Fibroblast of villous mesenchyme (primary cell): ENCODE measurements around the gene JAZF1. TPM values are rescaled to one million over a fixed set of nuclear protein-coding genes. Genes with fewer than 3 reads are reported as not detected.

Experiments used
- DNase-seq: peaks from one replicate; pipeline ENCODE4 v3.0.0-alpha.2; 2010; ENCODE audit warnings: low read depth
- H3K4me3 ChIP-seq: 2 replicates; pipeline ENCODE4 v1.5.1; 2011; ENCODE audit warnings: low read depth, mild to moderate bottlenecking, low read length
- total RNA-seq: library from RNA; depleted of rRNA; stranded (reverse); fragments of >200 nt; gene quantifications from 2 replicates; pipeline ENCODE4 v1.2.3, GENCODE V29; 2012
- TF ChIP-seq, protein P1 (sequence below): IDR thresholded peaks from 2 replicates; pipeline ENCODE4 v1.5.1; 2012; ENCODE audit warnings: low read depth, mild to moderate bottlenecking, low read length; ENCODE audit not compliant: insufficient read depth

Gene JAZF1
- total RNA-seq, 1 donor, result 38.4 TPM

DNA sequence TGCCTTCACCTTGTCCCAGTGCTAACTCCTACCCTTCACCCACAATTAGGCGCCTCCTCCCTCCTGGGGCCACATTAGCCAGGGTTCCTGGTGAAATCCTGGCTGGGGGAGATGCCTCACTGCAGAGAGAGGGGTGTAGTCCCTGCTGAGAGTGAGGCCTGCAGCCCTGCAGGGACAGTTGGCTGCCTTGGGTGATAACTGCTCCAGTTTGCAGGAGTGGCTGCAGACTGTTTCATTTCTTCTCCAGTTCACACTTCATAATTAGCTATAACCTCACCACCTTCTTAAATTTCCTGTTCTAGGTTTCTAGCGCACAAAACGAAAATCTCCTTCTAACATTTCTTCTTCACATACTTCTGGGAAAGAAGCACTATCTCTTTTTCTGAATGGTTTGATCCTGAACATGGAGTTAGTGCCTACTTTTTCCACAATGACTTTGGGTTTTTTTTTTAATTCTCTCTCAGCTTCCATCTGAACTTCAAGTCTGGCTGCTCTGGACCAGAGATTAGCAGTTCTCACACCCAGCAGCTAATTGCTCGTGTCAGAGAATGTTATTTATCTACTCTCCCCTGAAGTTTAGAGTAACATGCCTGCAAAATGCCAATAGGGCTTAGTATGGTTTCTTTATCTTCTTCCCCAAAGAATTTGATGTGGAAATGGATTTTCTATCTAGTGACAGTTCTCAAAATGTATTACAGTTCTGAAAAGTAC lies 15.5 kb upstream of the JAZF1 start:
- no peak for DNase-seq
- TF ChIP-seq, protein P1, sequence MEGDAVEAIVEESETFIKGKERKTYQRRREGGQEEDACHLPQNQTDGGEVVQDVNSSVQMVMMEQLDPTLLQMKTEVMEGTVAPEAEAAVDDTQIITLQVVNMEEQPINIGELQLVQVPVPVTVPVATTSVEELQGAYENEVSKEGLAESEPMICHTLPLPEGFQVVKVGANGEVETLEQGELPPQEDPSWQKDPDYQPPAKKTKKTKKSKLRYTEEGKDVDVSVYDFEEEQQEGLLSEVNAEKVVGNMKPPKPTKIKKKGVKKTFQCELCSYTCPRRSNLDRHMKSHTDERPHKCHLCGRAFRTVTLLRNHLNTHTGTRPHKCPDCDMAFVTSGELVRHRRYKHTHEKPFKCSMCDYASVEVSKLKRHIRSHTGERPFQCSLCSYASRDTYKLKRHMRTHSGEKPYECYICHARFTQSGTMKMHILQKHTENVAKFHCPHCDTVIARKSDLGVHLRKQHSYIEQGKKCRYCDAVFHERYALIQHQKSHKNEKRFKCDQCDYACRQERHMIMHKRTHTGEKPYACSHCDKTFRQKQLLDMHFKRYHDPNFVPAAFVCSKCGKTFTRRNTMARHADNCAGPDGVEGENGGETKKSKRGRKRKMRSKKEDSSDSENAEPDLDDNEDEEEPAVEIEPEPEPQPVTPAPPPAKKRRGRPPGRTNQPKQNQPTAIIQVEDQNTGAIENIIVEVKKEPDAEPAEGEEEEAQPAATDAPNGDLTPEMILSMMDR, result no peak
- no peak overlapping the region for H3K4me3 ChIP-seq

DNA sequence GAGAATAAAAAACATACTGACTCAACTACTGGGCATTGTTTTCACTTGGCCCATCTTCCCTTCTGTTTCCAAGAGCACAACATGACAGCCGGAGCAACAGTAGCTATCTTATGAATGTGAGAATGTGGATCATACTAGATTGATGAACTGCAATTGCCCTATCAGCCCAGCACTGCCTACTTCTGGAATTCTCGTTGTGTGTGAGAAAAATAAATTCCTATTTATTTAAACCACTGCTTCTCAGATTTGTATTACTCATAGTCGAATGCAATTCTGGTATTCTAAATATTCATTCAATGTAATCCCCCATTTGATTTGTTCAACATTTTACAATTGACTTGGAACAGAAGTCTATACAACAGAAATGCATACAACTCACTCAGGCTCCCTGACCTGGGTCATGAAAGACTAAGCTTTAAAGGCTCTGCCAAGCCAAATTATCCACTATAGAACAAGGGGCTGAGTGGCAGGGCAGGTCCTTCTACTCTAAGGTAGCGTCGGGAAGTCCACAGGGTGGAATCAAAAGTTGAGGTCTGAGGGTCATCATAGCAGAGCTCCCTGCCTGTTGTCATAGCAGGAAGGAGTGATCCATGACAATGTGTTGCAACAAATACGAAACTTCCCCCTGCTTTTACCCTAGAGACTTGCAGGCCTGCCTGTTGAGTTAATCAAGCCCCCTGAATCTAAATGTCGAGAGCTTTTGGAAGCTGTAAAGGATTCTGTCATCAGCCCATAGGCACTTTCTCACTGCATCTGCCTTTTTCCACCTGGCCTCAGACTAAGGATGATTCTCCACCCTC lies 12.4 kb upstream of the JAZF1 start:
- TF ChIP-seq, protein P1, result no peak
- no peak overlapping the region for H3K4me3 ChIP-seq
- no peak for DNase-seq

DNA sequence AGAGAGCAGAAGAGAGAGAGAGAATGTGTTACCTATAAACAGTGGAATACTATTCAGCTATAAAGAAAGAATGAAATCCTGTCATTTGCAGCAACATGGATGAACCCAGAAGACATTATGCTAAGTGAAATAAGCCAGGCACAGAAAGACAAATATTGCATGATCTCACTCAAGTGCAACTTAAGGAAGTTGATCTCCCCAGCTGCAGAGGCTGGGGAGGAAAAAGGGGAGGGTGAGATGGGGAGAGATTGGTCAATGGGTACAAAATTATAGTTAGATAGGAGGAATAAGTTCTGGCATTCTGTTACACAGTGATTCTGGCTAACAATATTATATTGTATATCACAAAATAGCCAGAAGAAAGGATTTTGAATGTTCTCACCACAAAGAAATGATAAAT lies 11.2 kb upstream of the JAZF1 start:
- TF ChIP-seq, protein P1, result no peak
- DNase-seq, result no peak
- no peak overlapping the region for H3K4me3 ChIP-seq

DNA sequence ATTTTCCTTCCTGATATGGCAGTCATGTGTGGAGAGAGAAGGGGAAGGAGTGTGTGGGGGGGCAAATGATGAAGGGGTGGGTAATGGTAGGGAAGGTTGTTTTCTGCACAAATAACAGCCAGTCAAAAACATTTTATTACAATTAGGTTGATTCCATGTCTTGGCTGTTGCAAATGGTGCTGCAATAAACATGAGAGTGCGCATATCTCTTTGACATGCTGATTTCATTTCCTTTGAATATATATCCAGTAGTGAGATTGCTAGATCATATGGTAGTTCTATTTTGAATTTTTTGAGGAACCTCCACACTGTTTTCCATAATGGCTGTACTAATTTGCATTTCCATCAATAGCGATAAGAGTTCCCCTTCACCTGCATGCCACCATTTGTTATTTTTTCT lies 10.6 kb upstream of the JAZF1 start:
- DNase-seq, result no peak
- TF ChIP-seq, protein P1, result no peak
- H3K4me3 ChIP-seq, result no peak overlapping the region

DNA sequence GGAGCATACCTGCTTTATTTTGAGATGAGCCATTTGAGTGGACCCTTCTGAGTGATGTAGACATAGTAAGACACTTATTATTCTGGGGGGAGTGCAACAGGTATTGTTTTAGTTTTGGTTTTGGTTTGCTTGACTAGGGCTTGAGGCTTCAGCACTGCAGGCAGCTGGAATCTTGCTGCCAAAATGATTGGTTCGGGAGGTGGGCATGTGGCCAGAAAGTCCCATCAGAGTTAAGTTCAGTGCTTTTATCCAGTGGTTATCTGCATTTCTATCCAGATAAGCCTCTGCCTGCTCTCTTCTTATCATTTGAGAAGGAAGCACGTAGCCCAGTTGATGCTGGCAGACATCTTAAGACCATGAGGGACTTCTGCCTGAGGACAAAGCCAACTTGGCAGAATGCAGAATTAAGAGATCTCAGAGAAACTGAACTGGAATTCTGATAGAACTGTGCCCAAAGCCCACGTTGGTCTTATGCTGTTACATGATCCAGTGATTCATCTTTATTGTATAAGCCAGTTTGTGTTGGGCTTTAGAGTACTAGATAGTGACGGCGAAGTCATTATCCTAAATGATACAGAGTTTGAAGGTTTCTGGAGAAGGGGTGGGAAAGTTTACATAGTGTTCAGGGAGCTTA lies 9.6 kb upstream of the JAZF1 start:
- H3K4me3 ChIP-seq, result peak overlapping the region; percentile 21
- peak; percentile 34 for DNase-seq
- TF ChIP-seq, protein P1, result no peak

DNA sequence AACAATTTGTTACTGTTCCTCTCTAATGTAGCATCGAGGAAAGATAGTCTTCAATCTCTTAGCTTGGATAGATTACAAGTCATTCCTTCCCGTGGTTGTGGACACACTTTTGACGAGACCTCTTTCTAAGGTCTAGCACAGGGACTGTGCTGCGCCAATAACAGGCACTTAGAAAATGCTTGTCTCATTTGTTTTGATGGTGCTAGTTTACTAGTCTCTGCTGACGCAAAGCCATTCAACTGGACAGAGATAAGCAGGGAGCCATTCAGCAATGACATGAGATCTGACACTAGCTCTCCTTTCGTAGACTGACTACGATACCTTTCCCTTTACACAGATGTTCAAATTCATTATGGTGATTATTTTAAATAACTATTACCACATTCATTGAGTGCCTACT lies 6.4 kb upstream of the JAZF1 start:
- H3K4me3 ChIP-seq, result no peak overlapping the region
- TF ChIP-seq, protein P1, result no peak

More for the DNA sequence above, 6.4 kb upstream of the JAZF1 start:
- DNase-seq, result no peak
